ENCODE measurements around the gene SLC16A4. TPM values are rescaled to one million over a fixed set of nuclear protein-coding genes. Genes with fewer than 3 reads are reported as not detected.

The SLC16A4 gene
- polyA plus RNA-seq, 1 of the 3 experiments (the other 2 are of a cell fraction), result 3.0 TPM

- Histone ChIP-seq H3K9me3 (no peaks in the 10 kb centered on the region), H3K4me3 (ENCODE audit: low read depth in 2 of 2, low read length in 1 of 2) (no peak overlapping the region), H3K36me3 (replicated peaks in 1 of 2; ENCODE audit: control insufficient read depth in 1 of 2, insufficient read depth in 2 of 2, low read length in 1 of 2) (no peaks in the 10 kb centered on the region), H3K27me3 (ENCODE audit: insufficient read depth) (peaks cover 35% of the 10 kb centered on the region), H3K27ac (ENCODE audit: low read depth in 2 of 2, low read length in 1 of 2) (no peak overlapping the region), H3K9me2 (no peaks in the 10 kb centered on the region), H3K9ac (no peak overlapping the region), H3K4me2 (no peak overlapping the region), H3K79me2 (ENCODE audit: insufficient read depth) (no peaks in the 10 kb centered on the region), H2AFZ (ENCODE audit: low read depth) (no peak overlapping the region), H3K4me1 (ENCODE audit: control insufficient read depth in 1 of 2, insufficient read depth in 2 of 2, low read depth in 1 of 2, low read length in 1 of 2) (no peaks in the 10 kb centered on the region; a peak in 1 of 4 replicates), H3F3A (replicated peaks; ENCODE audit: insufficient read depth) (no peaks in the 10 kb centered on the region), H4K20me1 (ENCODE audit: insufficient read depth) (no peaks in the 10 kb centered on the region)
- TF ChIP-seq RAD21 (IDR thresholded peaks at IDR 0.05; ENCODE audit: low read length) (no peak), MXI1 (IDR thresholded peaks at IDR 0.05; ENCODE audit: low read depth, low read length) (no peak), MEF2A (IDR thresholded peaks at IDR 0.05; ENCODE audit: borderline replicate concordance, low read depth) (no peak), ZBTB33 (IDR thresholded peaks at IDR 0.05; ENCODE audit: borderline replicate concordance, low read depth) (no peak), USF2 (IDR thresholded peaks at IDR 0.05; ENCODE audit: borderline replicate concordance, low read depth, low read length) (no peak), NFIC (IDR thresholded peaks at IDR 0.05; ENCODE audit: borderline replicate concordance) (no peak), EP300 (IDR thresholded peaks at IDR 0.05; ENCODE audit: borderline replicate concordance in 1 of 2, low read depth in 1 of 2, low read length in 1 of 2) (no peak), TAF1 (IDR thresholded peaks at IDR 0.05; ENCODE audit: borderline replicate concordance, low read depth, low read length) (no peak), RXRA (IDR thresholded peaks at IDR 0.05; ENCODE audit: borderline replicate concordance, low read depth) (no peak), TEAD4 (IDR thresholded peaks at IDR 0.05; ENCODE audit: borderline replicate concordance, insufficient read depth) (no peak), IRF3 (IDR thresholded peaks at IDR 0.05; ENCODE audit: low read depth, low read length) (no peak), RCOR1 (IDR thresholded peaks at IDR 0.05; ENCODE audit: low read length) (no peak)
- WGBS (ENCODE audit: low lambda C conversion rate), result 38% methylated on average over 2 of the region's 3 CpGs
- ChIA-PET POLR2A (no interaction called here), CTCF (interaction anchor here (0.7 to 3.0 kb wide), 9 partner anchors 8 to 227 kb away, joined by 3 to 16 read pairs (median 3); partner anchors contain the start of gene RBM15)
- DNase-seq, result no peak
Measured at GRCh38 chr1:110433803-110434202, 43.0 kb upstream of the SLC16A4 start.

GRCh38 chr1:110433213-110433612 is 42.4 kb upstream of the SLC16A4 start:
- Histone ChIP-seq H3K4me1 (ENCODE audit: control insufficient read depth in 1 of 2, insufficient read depth in 2 of 2, low read depth in 1 of 2, low read length in 1 of 2) (no peaks in the 10 kb centered on the region; a peak in 1 of 4 replicates), H4K20me1 (ENCODE audit: insufficient read depth) (no peaks in the 10 kb centered on the region), H3K4me3 (ENCODE audit: low read depth in 2 of 2, low read length in 1 of 2) (no peak overlapping the region), H3K79me2 (ENCODE audit: insufficient read depth) (no peaks in the 10 kb centered on the region), H3K4me2 (no peak overlapping the region), H3K9me2 (no peaks in the 10 kb centered on the region), H3F3A (replicated peaks; ENCODE audit: insufficient read depth) (no peaks in the 10 kb centered on the region), H3K36me3 (replicated peaks in 1 of 2; ENCODE audit: control insufficient read depth in 1 of 2, insufficient read depth in 2 of 2, low read length in 1 of 2) (no peaks in the 10 kb centered on the region), H3K27me3 (ENCODE audit: insufficient read depth) (peaks cover 41% of the 10 kb centered on the region), H3K9ac (no peak overlapping the region), H2AFZ (ENCODE audit: low read depth) (no peak overlapping the region), H3K9me3 (no peaks in the 10 kb centered on the region), H3K27ac (ENCODE audit: low read depth in 2 of 2, low read length in 1 of 2) (no peak overlapping the region)
- TF ChIP-seq IRF3 (IDR thresholded peaks at IDR 0.05; ENCODE audit: low read depth, low read length) (no peak), GABPA (IDR thresholded peaks at IDR 0.05; ENCODE audit: low read depth) (no peak), MEF2A (IDR thresholded peaks at IDR 0.05; ENCODE audit: borderline replicate concordance, low read depth) (no peak), REST (IDR thresholded peaks at IDR 0.05; ENCODE audit: low read depth, low read length) (no peak), TCF12 (IDR thresholded peaks at IDR 0.05) (no peak)
- DNase-seq, result no peak
- WGBS (ENCODE audit: low lambda C conversion rate), result 89% methylated on average over 2 of the region's 2 CpGs
- CTCF ChIA-PET, result interaction anchor here (0.7 to 3.0 kb wide), 7 partner anchors 8 to 226 kb away, joined by 3 to 16 read pairs (median 5); partner anchors contain the start of gene RBM15
- POLR2A ChIA-PET, result no interaction called here

Measured in SK-N-SH (cell line).